ENCODE measurements around the gene BRD9.

GRCh38 chr5:912280-913091, 19.9 kb upstream of the BRD9 start:
- no peak for TF ChIP-seq POLR2A (IDR thresholded peaks at IDR 0.05)
- TF ChIP-seq, protein P1, sequence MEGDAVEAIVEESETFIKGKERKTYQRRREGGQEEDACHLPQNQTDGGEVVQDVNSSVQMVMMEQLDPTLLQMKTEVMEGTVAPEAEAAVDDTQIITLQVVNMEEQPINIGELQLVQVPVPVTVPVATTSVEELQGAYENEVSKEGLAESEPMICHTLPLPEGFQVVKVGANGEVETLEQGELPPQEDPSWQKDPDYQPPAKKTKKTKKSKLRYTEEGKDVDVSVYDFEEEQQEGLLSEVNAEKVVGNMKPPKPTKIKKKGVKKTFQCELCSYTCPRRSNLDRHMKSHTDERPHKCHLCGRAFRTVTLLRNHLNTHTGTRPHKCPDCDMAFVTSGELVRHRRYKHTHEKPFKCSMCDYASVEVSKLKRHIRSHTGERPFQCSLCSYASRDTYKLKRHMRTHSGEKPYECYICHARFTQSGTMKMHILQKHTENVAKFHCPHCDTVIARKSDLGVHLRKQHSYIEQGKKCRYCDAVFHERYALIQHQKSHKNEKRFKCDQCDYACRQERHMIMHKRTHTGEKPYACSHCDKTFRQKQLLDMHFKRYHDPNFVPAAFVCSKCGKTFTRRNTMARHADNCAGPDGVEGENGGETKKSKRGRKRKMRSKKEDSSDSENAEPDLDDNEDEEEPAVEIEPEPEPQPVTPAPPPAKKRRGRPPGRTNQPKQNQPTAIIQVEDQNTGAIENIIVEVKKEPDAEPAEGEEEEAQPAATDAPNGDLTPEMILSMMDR (IDR thresholded peaks at IDR 0.05 in 8 of 11, conservative IDR thresholded peaks at IDR 0.05 in 3 of 11): no peak
